Duodenal mucosa (tissue), 2 donors: ENCODE results near the gene EIF4EBP3.
A peak's percentile ranks its signal among the peaks of the same experiment; 100 is the strongest.

Experiments
- H3K27ac ChIP-seq: one replicate; pipeline ENCODE4 v1.7.0; 2013; ENCODE audit warnings: low read depth, low read length
- H3K27me3 ChIP-seq, 2 donors: one replicate each; pipeline ENCODE4 v1.7.0; 2013; ENCODE audit warnings: low read length in 2 of 2, control low read depth in 1 of 2; ENCODE audit not compliant: insufficient read depth in 2 of 2, control insufficient read depth in 1 of 2
- H3K36me3 ChIP-seq, 2 donors: one replicate each; pipeline ENCODE4 v1.7.0; 2013; ENCODE audit warnings: low read length in 2 of 2, control low read depth in 1 of 2; ENCODE audit not compliant: insufficient read depth in 2 of 2, control insufficient read depth in 1 of 2
- H3K4me1 ChIP-seq, 2 donors: one replicate each; pipeline ENCODE4 v1.7.0; 2013; ENCODE audit warnings: low read length in 2 of 2, control low read depth in 1 of 2; ENCODE audit not compliant: insufficient read depth in 2 of 2, control insufficient read depth in 1 of 2
- H3K4me3 ChIP-seq, 2 donors: one replicate each; pipeline ENCODE4 v1.7.0; 2013; ENCODE audit warnings: low read length in 2 of 2, low read depth in 1 of 2
- H3K9ac ChIP-seq, 2 donors: one replicate each; pipeline ENCODE4 v1.7.0; 2013; ENCODE audit warnings: low read length in 2 of 2, low read depth in 1 of 2
- H3K9me3 ChIP-seq, 2 donors: one replicate each; pipeline ENCODE4 v1.7.0; 2013; ENCODE audit warnings: low read length in 2 of 2, control low read depth in 1 of 2; ENCODE audit not compliant: control insufficient read depth in 1 of 2

EIF4EBP3 gene

DNA sequence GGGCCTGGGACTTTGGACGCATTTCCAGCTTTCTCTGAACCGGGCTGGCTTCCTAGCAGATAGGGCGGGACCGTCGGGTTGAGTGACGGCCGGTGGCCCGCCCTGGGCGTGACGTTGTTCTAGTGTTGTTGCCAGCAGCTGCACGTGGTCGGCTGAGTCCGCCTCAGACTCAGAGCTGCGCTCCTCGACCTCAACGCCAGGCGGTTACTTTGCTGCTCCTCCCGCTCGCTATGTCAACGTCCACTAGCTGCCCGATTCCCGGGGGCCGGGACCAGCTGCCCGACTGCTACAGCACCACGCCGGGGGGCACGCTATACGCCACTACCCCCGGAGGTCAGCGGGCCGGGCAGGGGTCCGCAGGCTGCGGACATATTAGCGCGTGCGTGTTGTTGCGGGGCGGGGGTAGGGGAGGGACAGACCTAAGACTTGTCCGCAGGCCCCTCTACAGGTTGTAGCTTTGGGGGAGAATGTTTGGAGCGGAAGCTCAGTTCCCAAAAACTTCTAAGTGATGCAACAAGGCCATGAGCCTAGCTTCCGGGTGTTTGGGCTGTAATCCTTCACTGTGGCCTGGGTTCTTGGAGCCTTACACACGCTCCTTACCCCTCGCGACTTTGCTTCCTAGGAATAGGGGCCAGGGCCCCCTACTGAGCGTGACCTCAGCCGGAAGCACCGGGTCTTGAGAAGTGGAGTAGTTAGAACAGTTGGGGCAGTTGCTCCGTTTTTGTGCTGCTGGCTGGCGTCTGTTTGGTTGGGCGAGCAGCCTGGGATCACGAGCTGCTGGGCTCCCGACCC is at the start of gene EIF4EBP3:
EIF4EBP3 (plus strand) TSS at position 155 of the 792 bp plus-strand sequence; CDS start at position 231, 76 bp downstream.
- Histone ChIP-seq H3K27ac (peak within 1 kb of the TSS; percentile 96), H3K9me3 (no peaks in the 10 kb centered on the region), H3K27me3 (no peaks in the 10 kb centered on the region), H3K36me3 (peaks cover 15 to 37% of the 10 kb centered on the region in 2 donors), H3K4me3 (peak within 1 kb of the TSS; percentile 60 to 73), H3K4me1 (peaks cover 41 to 42% of the 10 kb centered on the region in 2 donors), H3K9ac (peak within 1 kb of the TSS; percentile 68 to 84)

DNA sequence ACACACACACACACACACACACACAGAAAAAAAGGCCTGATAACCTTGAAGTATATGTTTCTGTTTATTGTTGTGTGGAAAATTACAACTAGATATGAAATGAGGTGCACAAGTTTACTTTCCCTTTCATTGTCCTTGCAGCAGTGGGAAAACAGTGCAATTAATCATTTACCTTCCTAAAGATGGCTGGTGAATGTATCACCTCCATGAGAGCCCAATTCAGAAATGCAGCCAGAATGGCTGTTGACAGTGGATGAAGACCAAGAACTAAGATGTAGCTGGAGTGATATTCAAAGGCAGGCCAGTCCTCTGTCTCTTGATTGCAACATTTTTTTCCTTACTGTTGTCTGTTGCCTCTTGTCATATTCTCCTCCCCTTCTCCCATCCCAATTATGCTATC is 49.6 kb upstream of the EIF4EBP3 start:
- Histone ChIP-seq H3K27ac (no peak overlapping the region), H3K36me3 (peaks cover 15 to 29% of the 10 kb centered on the region in 2 donors), H3K9ac (no peak overlapping the region), H3K27me3 (no peaks in the 10 kb centered on the region), H3K4me1 (no peaks in the 10 kb centered on the region), H3K4me3 (no peak overlapping the region), H3K9me3 (no peaks in the 10 kb centered on the region)

DNA sequence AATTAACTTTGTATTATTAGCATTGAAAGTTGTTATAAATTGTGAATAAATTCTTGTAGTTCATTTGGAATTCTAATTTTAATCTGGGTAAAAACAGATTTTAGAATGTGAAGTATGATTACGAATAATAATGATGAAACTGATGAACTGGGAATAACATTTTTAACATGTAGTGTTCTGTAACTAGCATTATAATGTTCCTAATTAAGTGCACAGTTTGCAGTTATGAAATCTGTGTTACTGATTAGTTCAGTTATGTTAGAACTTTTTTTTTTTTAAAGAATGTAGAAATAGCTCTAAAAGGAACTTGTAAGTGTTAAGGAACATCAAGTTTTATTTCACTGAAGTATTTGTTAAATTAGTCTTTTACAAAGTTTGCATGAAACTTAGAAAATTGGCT is 48.9 kb upstream of the EIF4EBP3 start:
- no peak overlapping the region for H3K9ac ChIP-seq
- H3K27me3 ChIP-seq, result no peaks in the 10 kb centered on the region
- no peak overlapping the region for H3K27ac ChIP-seq
- no peaks in the 10 kb centered on the region for H3K4me1 ChIP-seq
- no peaks in the 10 kb centered on the region for H3K9me3 ChIP-seq
- H3K36me3 ChIP-seq, result peaks cover 15 to 27% of the 10 kb centered on the region in 2 donors
- H3K4me3 ChIP-seq, result no peak overlapping the region

DNA sequence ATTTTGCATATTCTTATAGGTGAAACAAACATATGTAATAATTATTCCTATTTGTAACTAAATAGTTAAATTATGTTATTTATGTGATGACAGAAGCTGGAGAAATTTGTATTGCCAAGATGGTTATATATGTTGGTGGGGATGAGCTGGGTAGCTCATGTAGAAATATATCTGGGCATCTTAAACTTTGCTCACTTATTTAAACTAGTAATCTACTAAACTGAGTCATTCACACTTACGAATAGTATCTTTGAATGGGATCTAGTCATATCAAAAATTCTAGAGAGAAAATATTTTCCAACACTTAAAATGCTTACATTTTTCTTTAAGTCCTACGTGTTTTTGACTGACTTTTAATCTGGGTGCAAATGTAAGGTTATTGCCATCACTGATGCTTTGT is 44.6 kb upstream of the EIF4EBP3 start:
- H3K36me3 ChIP-seq, result peaks cover 25 to 41% of the 10 kb centered on the region in 2 donors
- H3K27ac ChIP-seq, result no peak overlapping the region
- H3K9ac ChIP-seq, result no peak overlapping the region

GRCh38 chr5:140509898-140510297 is 37.6 kb upstream of the EIF4EBP3 start:
- Histone ChIP-seq H3K27me3 (no peaks in the 10 kb centered on the region), H3K9me3 (no peaks in the 10 kb centered on the region), H3K4me1 (no peaks in the 10 kb centered on the region), H3K36me3 (peaks cover 33 to 86% of the 10 kb centered on the region in 2 donors), H3K27ac (no peak overlapping the region), H3K9ac (no peak overlapping the region), H3K4me3 (no peak overlapping the region)

More for the DNA sequence above, 44.6 kb upstream of the EIF4EBP3 start:
- Histone ChIP-seq H3K27me3 (no peaks in the 10 kb centered on the region), H3K9me3 (no peaks in the 10 kb centered on the region), H3K4me1 (no peaks in the 10 kb centered on the region), H3K4me3 (no peak overlapping the region)

- Histone ChIP-seq H3K9me3 (no peaks in the 10 kb centered on the region), H3K27me3 (no peaks in the 10 kb centered on the region), H3K36me3 (peaks cover 12 to 61% of the 10 kb centered on the region in 2 donors), H3K9ac (no peak overlapping the region), H3K27ac (no peak overlapping the region), H3K4me3 (no peak overlapping the region), H3K4me1 (no peaks in the 10 kb centered on the region)
Measured at GRCh38 chr5:140513124-140513523, 34.3 kb upstream of the EIF4EBP3 start.

- H3K9ac ChIP-seq, result no peak overlapping the region
- no peaks in the 10 kb centered on the region for H3K4me1 ChIP-seq
- no peak overlapping the region for H3K27ac ChIP-seq
- no peaks in the 10 kb centered on the region for H3K27me3 ChIP-seq
- no peak overlapping the region for H3K4me3 ChIP-seq
- peaks cover 34 to 45% of the 10 kb centered on the region in 2 donors for H3K36me3 ChIP-seq
- H3K9me3 ChIP-seq, result no peaks in the 10 kb centered on the region
Measured at GRCh38 chr5:140524003-140524402, 23.5 kb upstream of the EIF4EBP3 start.

DNA sequence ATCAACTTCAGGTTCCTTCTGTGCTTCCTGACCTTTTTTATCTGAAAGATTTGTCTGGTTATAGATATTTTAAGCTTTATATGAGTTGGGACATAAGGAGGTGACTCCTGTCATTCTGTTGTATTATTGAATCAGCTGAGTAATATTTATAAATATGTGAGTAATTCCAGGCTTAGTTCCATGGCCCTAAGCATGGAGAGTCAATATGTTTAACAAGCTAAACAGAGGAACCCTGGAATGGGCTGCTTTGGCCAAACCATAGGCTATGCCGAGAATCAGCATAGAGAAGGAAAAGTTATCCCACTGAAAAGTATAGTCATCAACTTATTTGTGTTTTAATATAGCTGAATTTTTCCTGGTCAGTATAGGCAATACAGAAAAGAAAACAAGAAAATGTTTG is 7.2 kb upstream of the EIF4EBP3 start:
- Histone ChIP-seq H3K9ac (no peak overlapping the region), H3K27ac (no peak overlapping the region), H3K36me3 (peaks cover 43 to 59% of the 10 kb centered on the region in 2 donors), H3K4me1 (peaks cover 5 to 8% of the 10 kb centered on the region in 2 donors), H3K4me3 (no peak overlapping the region), H3K9me3 (no peaks in the 10 kb centered on the region), H3K27me3 (no peaks in the 10 kb centered on the region)

- H3K36me3 ChIP-seq, result peaks cover 37 to 48% of the 10 kb centered on the region in 2 donors
- peaks cover 22% of the 10 kb centered on the region in 2 donors for H3K4me1 ChIP-seq
- H3K27me3 ChIP-seq, result no peaks in the 10 kb centered on the region
- H3K4me3 ChIP-seq, result no peak overlapping the region
- peak overlapping the region; percentile 17 for H3K27ac ChIP-seq
- H3K9ac ChIP-seq, result no peak overlapping the region
- H3K9me3 ChIP-seq, result no peaks in the 10 kb centered on the region
Measured at GRCh38 chr5:140542972-140543371, 4.5 kb upstream of the EIF4EBP3 start.

- H3K4me1 ChIP-seq, result peaks cover 41 to 42% of the 10 kb centered on the region in 2 donors
- no peak overlapping the region for H3K4me3 ChIP-seq
- no peaks in the 10 kb centered on the region for H3K9me3 ChIP-seq
- H3K36me3 ChIP-seq, result peaks cover 20 to 37% of the 10 kb centered on the region in 2 donors
- no peaks in the 10 kb centered on the region for H3K27me3 ChIP-seq
- no peak overlapping the region for H3K9ac ChIP-seq
- no peak overlapping the region for H3K27ac ChIP-seq
Measured at GRCh38 chr5:140544986-140545385, 2.5 kb upstream of the EIF4EBP3 start.
